Limb (tissue), 2 donors: Measurements from ENCODE around the gene HAP1.
A peak's percentile ranks its signal among the peaks of the same experiment; 100 is the strongest.
"Not testable (repeated sequence)": the region's sequence is repeated elsewhere in the genome, so short reads cannot be mapped to it uniquely, and the experiment has no call there.

Experiments used
- DNase-seq, 2 donors: peaks; one replicate each; pipeline ENCODE4 v3.0.0-alpha.2; 2016; ENCODE audit errors: extremely low spot score in 2 of 2

Gene HAP1

DNA sequence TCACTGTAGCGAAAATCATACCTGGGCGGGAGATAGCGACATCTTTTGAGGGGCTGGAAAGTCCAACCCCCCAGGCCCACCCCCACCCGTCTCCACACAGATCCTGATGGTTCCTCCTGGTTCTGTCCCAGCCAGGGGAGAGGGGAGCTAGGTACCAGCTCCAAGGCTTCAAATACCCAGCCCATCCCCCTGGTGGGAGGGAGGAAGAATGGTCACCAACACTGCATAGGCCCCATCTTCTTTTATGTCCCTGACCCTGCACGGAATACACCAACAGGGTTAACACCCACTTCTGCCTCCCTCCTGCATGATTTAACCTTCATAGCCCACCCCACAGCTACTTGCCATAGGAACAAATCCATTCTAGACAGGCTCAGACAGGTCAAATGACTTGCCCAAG is 9.3 kb downstream of the HAP1 start:
- no peak for DNase-seq

DNA sequence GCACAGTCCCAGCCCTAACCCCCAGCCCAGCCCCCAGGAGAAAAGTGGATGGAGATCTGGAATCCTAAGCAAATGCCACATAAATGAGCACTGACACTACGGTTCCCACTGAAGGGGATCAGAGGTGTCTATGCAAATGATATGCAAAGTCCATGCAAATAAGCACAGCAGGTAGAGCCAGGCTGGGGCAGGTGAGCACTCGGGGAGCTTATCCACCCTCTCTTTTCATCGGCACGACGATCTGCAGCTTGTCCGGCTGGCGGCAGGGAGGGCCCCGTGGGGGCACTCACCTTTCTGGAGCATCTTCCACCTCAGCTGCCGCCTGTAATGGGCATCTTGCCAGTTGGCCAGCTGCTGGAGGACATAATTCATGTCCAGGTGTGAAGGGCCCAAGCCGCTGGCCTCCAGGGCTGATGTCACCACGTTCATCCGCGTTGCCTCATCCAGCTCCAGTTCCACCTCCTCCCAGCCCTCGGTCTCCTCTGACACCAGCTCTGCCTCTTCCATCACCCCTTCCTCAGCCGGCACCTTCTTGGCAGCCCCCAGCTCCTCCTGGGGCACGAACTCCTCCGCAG is 9.9 kb downstream of the HAP1 start:
- no peak for DNase-seq

DNA sequence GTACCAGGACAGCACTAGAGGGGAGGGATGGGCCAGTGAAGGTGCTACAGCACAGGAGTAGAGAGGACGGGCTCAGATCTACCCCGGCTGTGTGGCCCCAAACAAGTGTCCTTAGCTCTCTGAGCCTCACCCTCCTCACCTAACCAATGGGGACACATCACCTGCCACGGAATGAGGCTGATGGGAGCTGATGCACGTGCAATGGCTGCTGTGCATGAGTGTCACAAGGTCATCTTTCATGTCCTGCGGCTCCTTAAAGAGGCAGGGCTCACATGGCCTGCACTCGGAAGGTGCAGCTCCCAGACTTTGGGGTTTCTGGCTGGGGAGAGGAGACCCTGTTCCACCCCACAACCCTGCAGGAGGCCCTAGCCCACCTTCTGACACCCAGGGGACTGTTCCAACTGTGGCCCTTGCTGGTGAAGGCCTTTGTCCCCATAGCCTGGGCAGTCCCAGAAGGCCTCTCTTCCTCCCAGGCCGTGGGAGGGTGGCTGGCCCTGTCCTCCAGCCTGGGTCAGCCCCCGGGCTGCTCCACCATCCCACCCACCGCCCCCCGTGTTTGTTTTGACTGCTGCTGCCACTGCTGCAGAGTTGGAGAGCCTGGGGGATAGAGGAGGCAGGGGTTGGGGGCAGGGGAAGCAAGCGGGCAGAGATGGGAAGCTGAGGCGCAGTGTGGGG is 10.5 kb downstream of the HAP1 start:
- no peak for DNase-seq

DNA sequence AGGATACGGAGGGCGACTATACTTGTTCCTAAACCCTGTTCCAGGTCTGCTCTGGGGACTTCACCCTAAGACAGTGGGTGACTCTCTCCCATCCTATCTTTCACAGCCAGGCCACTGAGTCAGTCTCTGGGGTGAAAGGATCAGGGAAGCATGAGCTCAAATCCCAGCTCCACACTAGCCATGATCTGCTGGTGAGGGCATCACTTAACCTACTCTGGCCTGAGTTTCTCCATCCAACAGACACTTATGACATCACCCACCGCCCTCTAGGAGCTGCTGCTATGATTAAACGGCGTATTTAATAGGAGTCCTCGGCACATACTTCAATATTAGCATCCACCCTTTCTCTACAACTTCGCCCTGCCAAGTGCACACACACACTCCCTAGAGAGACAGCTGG is 12.2 kb downstream of the HAP1 start:
- no peak for DNase-seq

DNA sequence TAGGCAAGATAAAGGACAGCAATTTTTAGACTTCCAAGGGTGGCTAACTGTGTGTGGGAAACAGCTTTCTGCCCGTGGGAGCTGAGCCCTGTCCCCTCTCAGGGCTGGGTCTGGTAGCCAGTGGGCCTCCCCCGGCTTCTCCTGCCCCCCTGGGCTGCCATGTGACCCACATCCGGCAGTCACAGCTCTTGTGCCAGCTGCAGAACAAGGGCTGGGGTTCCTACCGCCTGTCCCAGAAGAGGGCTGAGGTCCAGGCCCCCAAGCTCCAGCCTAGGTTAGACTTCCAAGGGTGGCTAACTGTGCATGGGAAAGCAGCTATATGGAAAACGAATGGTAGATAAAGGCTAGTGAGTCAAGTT is 16.2 kb downstream of the HAP1 start:
- DNase-seq = no peak

DNA sequence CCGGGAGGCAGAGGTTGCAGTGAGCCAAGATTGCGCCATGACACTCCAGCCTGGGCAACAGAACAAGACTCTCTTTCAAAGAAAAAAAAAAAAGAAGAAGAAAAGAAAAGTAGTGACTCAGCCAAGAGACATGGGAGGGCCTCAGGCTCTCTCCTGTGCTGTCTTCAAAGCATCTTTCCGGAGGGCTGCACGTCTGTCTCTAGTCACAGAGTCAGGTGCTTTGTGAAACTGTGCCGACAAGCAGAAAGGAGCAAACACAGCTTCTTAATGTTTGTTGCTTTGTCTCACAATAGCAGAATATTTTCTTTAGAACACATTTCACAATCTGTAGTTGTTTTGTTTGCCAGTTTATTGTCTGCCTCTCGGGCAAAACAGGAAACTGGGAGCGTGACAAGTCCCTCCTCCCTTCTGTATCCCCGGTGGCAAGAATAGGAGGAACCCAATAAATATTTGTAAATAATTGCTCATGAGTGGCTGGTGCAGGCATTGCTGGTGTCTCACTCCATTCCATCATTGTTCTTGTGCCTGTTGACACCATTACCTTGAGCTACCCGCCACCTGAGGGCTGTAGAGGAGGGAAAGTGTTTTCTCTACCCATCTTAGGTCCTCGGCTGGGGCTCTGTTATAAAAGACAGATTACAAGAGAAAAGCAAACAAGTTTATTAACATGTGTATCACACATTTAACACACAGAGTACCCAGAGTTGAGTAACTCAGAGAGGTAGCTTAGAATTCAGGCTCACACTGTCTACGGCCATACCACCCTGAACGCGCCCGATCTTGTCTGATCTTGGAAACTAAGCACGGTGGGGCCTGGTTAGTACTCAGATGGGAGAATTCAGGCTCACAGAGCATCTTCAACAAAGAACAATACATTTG is 16.8 kb downstream of the HAP1 start:
- DNase-seq = no peak

DNA sequence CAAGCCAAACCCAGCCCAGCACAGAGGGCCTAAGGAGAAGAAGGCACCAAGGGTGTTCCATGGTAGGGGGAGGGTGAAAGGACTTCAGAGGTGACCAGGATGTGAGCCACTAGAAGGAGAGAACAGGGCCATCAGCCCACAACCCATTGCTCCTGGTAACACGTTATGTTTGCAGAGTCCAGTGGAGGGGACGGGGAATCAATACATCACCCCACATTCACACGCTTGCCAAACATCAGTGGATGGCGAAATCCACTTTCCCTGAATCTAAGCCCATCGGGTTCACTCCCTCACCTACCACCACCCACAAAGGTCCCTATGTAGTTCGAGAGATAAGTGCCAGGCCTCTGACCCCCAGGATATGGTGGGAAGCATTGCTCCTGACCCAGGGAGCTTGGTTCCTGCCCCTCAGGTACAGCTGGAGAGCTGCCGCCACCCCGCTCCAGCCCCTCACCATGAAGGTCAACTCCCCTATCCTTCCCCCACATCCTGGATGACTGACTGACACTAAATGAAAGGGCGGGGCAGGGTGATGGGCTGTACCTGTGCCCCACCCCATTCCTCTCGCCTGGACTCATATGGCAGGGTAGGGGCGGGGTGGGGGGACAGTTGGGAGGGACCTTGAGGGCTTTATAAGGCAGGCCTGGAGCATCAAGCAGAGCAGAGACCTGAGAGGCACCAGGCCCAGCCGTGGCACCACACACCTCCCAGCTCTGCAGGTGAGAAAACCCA is 22.6 kb downstream of the HAP1 start, which contains the start of gene GAST:
Gene GAST, plus strand, starts transcription at position 663 of the 732 bp plus-strand sequence. CDS start 3,106 bp downstream, outside the sequence.
- DNase-seq = no peak

DNA sequence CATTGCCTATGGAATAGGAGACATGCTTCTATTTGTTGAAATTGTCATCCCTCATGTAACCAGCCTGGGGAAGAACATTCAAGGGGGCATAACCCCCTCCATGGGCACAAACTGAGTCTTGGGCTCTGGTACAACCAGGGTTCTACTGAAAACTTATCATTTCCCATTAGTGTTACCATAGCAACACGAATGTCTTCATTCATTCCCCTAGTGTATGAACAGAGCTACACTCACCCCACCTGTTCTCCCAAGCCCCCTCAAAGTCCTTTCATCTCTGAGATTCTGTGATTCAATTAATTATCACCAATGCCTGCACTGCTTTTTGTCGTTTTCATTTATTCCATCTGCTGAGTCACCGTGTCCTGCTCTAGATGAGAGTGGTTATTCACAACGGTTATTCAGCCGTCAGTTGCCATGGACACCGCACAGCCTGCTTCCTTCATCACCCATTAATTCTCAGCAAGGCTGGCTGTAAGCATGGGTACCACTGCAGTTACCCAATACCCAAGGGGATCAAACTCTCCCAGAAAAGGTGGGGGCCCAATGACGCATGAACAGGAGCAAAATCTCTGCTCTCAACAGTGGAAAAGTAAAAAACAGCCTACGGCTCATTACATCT is 23.9 kb downstream of the HAP1 start:
- DNase-seq = peak in 1 of 2 donors; percentile 56

DNA sequence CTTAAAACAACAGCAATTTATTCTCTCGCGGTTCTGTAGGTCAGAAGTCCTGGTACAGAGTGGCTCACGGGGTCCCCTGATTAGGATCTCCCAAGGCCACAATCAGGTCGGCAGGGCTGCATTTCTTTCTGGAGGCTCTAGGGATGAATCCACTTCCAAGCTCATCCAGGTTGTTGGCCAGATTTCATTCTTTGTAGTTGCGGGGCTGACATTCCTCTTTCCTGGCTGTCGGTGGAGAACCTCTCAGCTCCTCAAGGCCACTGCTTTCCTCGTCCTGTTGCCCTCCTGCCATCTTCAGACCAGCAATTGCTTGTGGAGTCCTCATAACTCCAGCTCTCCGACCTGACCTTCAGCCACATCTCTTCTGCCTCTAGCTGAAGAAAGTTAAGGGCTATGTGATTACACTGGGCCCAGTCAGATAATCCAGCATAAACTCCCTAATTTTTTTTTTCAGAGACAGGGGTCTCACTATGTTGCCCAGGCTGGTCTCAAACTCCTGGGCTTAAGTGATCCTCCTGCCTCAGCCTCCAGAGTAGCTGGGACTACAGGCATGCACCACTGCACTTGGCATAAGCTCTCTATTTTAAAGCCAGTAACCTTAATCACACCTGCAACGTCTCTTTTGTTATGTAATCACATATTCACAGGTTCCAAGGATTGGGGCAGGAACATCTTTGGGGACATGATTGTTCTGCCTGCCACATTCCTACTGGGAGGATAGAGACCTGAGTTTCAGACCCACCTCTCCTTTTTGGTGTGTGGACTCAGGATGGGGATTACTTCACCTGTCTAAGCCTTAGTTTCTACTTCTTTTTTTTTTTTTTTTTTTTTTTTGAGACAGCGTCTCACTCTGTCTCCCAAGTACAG is 26.4 kb downstream of the HAP1 start:
- no peak for DNase-seq

DNA sequence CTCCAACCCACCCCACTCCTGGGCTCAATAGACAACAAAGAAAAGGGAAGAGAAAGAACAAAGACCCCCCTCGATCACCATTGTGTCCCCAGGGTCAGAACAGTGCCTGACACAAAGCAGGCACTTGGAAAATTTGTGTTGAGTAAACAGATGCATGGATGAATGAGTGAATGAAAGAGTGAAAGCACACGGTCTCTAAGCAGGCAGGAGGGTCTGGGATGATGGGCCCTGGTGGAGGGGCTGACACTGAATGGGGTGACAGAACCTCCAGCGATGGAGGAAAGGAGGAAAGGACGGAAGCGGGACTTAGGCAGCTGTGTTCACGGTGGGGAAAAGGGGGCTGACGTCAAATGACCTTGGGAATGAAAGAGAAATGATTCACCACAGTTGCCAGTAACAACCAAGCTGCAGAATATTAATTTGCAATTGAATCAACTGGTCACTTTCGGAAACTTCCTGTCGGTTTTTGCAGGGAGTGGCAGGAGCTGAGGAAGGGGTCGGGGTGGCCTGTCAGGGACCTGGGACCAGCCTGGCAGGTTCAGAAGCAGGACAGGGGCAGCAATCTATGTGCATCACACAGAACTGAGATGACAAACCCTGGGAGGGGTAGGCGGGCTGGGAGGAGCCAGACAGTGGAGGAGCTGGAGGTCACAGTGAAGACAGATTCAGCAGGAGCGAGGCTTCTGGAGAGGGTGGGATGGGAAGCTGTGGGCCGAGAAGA is 29.0 kb downstream of the HAP1 start:
- DNase-seq = no peak

DNA sequence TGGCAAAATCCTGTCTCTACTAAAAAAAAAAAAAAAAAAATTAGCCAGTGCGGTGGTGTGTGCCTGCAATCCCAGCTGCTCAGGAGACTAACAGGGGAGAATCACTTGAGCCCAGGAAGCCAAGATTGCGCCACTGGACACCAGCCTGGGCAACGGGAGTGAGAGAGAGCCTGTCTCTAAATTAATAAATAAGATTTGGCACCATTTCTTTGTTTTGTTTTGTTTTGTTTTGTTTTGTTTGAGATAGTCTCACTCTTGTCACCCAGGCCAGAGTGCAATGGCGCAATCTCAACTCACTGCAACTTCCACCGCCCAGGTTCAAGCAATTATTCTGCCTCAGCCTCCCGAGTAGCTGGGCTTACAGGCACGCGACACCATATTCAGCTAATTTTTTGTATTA is 31.7 kb downstream of the HAP1 start:
- DNase-seq = no peak

DNA sequence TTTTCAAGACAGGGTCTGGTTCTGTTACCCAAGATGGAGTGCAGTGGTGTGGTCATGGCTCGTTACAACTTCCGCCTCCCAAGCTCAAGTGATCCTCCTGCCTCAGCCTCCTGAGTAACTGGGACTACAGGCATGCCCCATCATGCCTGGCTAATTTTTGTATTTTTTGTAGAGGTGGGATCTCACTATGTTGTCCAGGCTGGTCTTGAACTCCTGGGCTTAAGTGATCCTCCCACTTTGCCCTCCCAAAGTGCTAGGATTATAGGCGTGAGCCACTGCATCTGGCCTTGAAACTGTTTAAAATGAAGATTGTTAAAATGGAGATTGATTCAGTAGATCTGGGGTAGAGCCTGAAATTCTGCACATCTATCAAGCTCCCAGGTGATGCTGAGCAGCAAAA is 33.6 kb downstream of the HAP1 start:
- DNase-seq = not testable (repeated sequence)

DNA sequence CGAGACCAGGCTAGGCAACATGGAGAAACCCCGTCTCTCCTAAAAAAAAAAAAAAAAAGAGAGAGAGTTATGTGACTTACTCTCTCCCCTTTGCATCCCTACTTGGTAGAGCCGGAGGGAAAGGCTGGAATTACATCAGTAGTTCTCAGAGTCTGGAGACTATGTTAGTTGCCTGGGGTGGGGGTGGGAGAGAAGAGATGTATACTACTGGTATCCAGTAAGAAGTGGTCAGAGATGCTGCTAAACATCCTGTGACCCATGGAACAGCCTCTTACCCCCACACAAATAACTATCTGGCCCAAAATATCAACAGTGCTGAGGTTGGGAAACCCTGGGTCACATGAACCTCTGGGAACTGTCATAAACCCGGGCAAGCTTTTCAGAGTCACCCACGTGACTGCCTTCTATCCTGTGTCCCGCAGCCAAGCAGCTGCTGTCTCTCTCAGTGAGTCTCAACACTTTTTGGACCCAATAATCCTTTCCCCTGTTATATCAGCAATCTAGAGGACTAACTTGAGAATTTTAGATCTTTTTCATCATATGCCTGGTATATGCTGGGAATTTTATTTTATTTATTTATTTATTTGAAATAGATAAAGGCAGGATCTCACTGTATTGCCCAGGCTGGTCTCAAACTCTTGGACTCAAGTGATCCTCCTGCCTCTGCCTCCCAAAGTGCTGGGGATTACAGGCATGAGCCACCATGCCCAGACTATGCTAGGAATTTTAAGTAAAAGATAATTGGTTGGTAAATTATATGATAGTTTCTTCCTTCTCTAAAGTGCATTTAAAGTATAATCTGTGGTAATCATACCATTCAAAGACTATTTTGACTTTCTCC is 37.1 kb downstream of the HAP1 start:
- no peak for DNase-seq

DNA sequence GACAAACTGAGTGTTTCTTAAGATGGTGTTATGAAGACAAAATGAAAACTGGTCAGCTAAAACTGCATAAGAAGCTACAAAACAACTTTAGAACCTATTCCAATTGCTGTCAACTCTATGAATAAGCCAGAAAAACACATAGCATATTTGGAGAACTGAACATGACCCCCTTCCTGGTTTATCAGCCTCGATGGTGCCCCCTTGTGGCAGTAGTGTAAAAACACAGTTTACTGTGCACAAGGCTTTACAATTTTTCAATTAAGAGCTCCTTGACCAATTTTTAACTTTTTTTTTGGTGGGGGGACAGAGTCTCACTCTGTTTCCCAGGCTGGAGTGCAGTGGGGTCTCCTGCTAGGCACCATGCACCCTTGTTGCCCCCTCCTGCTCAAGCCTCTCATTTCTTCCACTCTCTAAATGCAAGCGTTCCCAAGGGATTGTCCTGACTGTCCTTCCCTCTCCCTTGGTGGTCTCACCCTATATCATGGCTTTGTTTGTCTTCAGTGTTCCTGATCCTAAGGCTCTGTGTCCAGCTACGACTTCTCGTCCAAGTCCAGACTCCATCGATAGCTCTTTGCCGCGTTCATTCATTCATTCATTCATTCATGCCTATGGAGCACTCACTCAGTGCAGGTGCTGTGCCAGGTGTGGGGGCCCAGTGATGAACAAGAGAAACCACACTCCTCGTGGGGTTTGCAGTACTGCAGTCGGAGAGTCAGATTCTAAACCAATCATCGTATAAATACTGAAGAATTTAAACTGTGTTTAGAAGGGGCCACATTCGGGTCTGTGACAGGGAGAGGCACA is 38.3 kb downstream of the HAP1 start:
- DNase-seq = peak; percentile 67 to 89

DNA sequence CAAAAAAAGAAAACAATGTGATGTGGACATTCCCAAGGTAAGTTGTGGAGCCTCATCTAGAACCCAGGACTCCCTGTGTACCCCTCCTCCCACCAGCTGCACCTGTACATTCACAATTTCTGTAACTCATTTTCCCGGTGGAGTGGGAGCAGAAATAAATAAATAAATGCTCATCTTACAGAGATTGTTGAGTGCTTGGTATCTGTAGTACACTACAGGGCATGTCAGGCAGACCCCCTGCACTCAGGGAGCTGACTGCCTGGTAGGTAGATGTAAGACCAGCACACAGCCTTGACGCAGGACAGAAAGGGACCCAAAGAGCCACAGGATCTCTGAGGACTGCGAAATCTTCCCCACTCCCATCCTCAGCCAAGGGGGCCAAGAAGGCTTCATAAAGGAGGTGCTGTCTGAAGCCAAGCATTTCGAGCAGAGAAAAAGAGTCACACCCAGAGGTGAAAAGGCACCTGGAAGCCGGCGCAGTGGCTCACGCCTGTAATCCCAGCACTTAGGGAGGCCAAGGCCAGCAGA is 39.2 kb downstream of the HAP1 start:
- DNase-seq = no peak

DNA sequence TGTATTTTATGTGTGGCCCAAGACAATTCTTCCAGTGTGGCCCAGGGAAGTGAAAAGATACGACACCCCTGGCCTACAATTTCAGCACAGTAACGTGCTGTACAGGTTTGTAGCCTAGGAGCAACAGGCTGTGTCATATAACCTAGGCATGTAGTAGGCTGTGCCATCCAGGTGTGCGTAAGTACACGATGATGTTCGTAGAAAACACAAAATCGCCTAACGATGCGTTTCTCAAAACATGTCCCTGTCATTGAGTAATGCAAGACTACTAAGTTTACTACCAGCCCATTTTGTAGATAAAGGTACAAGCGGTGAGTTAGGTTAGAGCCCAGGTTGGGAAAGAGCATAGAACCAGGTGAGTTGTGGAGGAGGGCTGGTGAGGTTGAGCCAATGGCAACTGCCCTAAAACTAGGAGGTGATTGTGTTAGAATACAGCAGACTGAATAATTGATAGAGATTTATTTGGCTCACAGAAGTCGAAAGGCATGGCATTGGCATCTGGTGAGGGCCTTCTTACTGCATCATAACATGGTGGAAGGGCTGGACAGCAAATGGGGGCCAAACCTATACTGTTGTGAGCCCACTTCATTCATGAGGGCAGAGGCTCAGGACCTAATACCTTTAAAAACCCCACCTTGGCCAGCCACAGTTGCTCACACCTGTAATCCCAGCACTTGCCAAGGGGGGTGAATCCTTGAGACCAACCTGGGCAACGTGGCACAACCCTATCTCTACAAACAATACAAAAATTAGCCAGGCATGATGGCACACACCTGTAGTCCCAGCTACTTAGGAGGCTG is 41.5 kb downstream of the HAP1 start:
- DNase-seq = no peak
